ENCODE data around the gene HOXA9.

Gene HOXA9

GRCh38 chr7:27205325-27206280 lies 40.3 kb upstream of the HOXA9 start:
- Histone ChIP-seq H3K9ac (ENCODE audit: low read length) (no peak overlapping the region), H3K4me1 (ENCODE audit: control insufficient read depth, insufficient read depth, low read length) (peaks cover 32% of the 10 kb centered on the region), H3K36me3 (ENCODE audit: control insufficient read depth, insufficient read depth, low read length) (no peaks in the 10 kb centered on the region), H3K9me3 (ENCODE audit: control insufficient read depth, low read length) (no peaks in the 10 kb centered on the region), H3K4me3 (ENCODE audit: low read length) (no peak overlapping the region), H3K27me3 (ENCODE audit: control insufficient read depth, insufficient read depth, low read length) (peaks cover 100% of the 10 kb centered on the region)

- no peaks in the 10 kb centered on the region for H3K36me3 ChIP-seq (ENCODE audit: control insufficient read depth, insufficient read depth, low read length)
- no peaks in the 10 kb centered on the region for H3K9me3 ChIP-seq (ENCODE audit: control insufficient read depth, low read length)
- H3K27me3 ChIP-seq (ENCODE audit: control insufficient read depth, insufficient read depth, low read length): peaks cover 100% of the 10 kb centered on the region
- peaks cover 33% of the 10 kb centered on the region for H3K4me1 ChIP-seq (ENCODE audit: control insufficient read depth, insufficient read depth, low read length)
- H3K9ac ChIP-seq (ENCODE audit: low read length): no peak overlapping the region
- H3K4me3 ChIP-seq (ENCODE audit: low read length): no peak overlapping the region
Observed at GRCh38 chr7:27204851-27205322, 39.5 kb upstream of the HOXA9 start.

GRCh38 chr7:27203964-27204594 lies 38.7 kb upstream of the HOXA9 start:
- Histone ChIP-seq H3K9me3 (ENCODE audit: control insufficient read depth, low read length) (no peaks in the 10 kb centered on the region), H3K4me3 (ENCODE audit: low read length) (no peak overlapping the region), H3K9ac (ENCODE audit: low read length) (no peak overlapping the region), H3K36me3 (ENCODE audit: control insufficient read depth, insufficient read depth, low read length) (no peaks in the 10 kb centered on the region), H3K4me1 (ENCODE audit: control insufficient read depth, insufficient read depth, low read length) (peaks cover 36% of the 10 kb centered on the region), H3K27me3 (ENCODE audit: control insufficient read depth, insufficient read depth, low read length) (peaks cover 97% of the 10 kb centered on the region)

- Histone ChIP-seq H3K27me3 (ENCODE audit: control insufficient read depth, insufficient read depth, low read length) (peaks cover 97% of the 10 kb centered on the region), H3K4me1 (ENCODE audit: control insufficient read depth, insufficient read depth, low read length) (peaks cover 42% of the 10 kb centered on the region), H3K36me3 (ENCODE audit: control insufficient read depth, insufficient read depth, low read length) (no peaks in the 10 kb centered on the region), H3K9ac (ENCODE audit: low read length) (no peak overlapping the region), H3K9me3 (ENCODE audit: control insufficient read depth, low read length) (no peaks in the 10 kb centered on the region), H3K4me3 (ENCODE audit: low read length) (no peak overlapping the region)
Observed at GRCh38 chr7:27203365-27203953, 38.1 kb upstream of the HOXA9 start.

GRCh38 chr7:27202862-27203134 lies 37.5 kb upstream of the HOXA9 start:
- no peaks in the 10 kb centered on the region for H3K36me3 ChIP-seq (ENCODE audit: control insufficient read depth, insufficient read depth, low read length)
- H3K4me1 ChIP-seq (ENCODE audit: control insufficient read depth, insufficient read depth, low read length): peaks cover 47% of the 10 kb centered on the region
- H3K27me3 ChIP-seq (ENCODE audit: control insufficient read depth, insufficient read depth, low read length): peaks cover 97% of the 10 kb centered on the region
- H3K9me3 ChIP-seq (ENCODE audit: control insufficient read depth, low read length): no peaks in the 10 kb centered on the region
- no peak overlapping the region for H3K9ac ChIP-seq (ENCODE audit: low read length)
- H3K4me3 ChIP-seq (ENCODE audit: low read length): no peak overlapping the region

GRCh38 chr7:27202018-27202861 lies 36.9 kb upstream of the HOXA9 start:
- Histone ChIP-seq H3K9ac (ENCODE audit: low read length) (no peak overlapping the region), H3K36me3 (ENCODE audit: control insufficient read depth, insufficient read depth, low read length) (no peaks in the 10 kb centered on the region), H3K4me3 (ENCODE audit: low read length) (no peak overlapping the region), H3K27me3 (ENCODE audit: control insufficient read depth, insufficient read depth, low read length) (peaks cover 97% of the 10 kb centered on the region), H3K9me3 (ENCODE audit: control insufficient read depth, low read length) (no peaks in the 10 kb centered on the region), H3K4me1 (ENCODE audit: control insufficient read depth, insufficient read depth, low read length) (peaks cover 47% of the 10 kb centered on the region)

- Histone ChIP-seq H3K4me3 (ENCODE audit: low read length) (peak overlapping the region; percentile 14), H3K4me1 (ENCODE audit: control insufficient read depth, insufficient read depth, low read length) (peaks cover 47% of the 10 kb centered on the region), H3K27me3 (ENCODE audit: control insufficient read depth, insufficient read depth, low read length) (peaks cover 97% of the 10 kb centered on the region), H3K36me3 (ENCODE audit: control insufficient read depth, insufficient read depth, low read length) (no peaks in the 10 kb centered on the region), H3K9ac (ENCODE audit: low read length) (no peak overlapping the region), H3K9me3 (ENCODE audit: control insufficient read depth, low read length) (no peaks in the 10 kb centered on the region)
Observed at GRCh38 chr7:27201580-27202017, 36.3 kb upstream of the HOXA9 start.

GRCh38 chr7:27200761-27201579 lies 35.6 kb upstream of the HOXA9 start:
- Histone ChIP-seq H3K9me3 (ENCODE audit: control insufficient read depth, low read length) (no peaks in the 10 kb centered on the region), H3K9ac (ENCODE audit: low read length) (no peak overlapping the region), H3K27me3 (ENCODE audit: control insufficient read depth, insufficient read depth, low read length) (peaks cover 97% of the 10 kb centered on the region), H3K4me1 (ENCODE audit: control insufficient read depth, insufficient read depth, low read length) (peaks cover 47% of the 10 kb centered on the region), H3K4me3 (ENCODE audit: low read length) (peak overlapping the region; percentile 14), H3K36me3 (ENCODE audit: control insufficient read depth, insufficient read depth, low read length) (no peaks in the 10 kb centered on the region)

- Histone ChIP-seq H3K4me3 (ENCODE audit: low read length) (peak within 1 kb of the TSS; percentile 14), H3K9ac (ENCODE audit: low read length) (no peak within 1 kb of the TSS), H3K4me1 (ENCODE audit: control insufficient read depth, insufficient read depth, low read length) (peaks cover 40% of the 10 kb centered on the region)
Observed at GRCh38 chr7:27199849-27200760, 34.8 kb upstream of the HOXA9 start, which contains the start of gene HOXA13. HOXA13 (minus strand) TSS chr7:27200091; CDS start chr7:27200077, 14 bp downstream.

More at GRCh38 chr7:27199849-27200760, 34.8 kb upstream of the HOXA9 start, which contains the start of gene HOXA13:
- no peaks in the 10 kb centered on the region for H3K36me3 ChIP-seq (ENCODE audit: control insufficient read depth, insufficient read depth, low read length)
- H3K27me3 ChIP-seq (ENCODE audit: control insufficient read depth, insufficient read depth, low read length): peaks cover 97% of the 10 kb centered on the region
- H3K9me3 ChIP-seq (ENCODE audit: control insufficient read depth, low read length): no peaks in the 10 kb centered on the region

Measured in mucosa of stomach (tissue), 1 donor.